Measurements from ENCODE around the gene DNM3.

The DNM3 gene

GRCh38 chr1:172443666-172444453 is 602.6 kb downstream of the DNM3 start, which contains the start of gene PIGC:
Gene PIGC (minus strand): TSS chr1:172444069. CDS start chr1:172442622, 1,447 bp downstream.
- peak; percentile 99 for ATAC-seq
- TF ChIP-seq ZNF70 (CRISPR knock-in tag; IDR thresholded peaks at IDR 0.05): no peak
- TF ChIP-seq CSDC2 (CRISPR knock-in tag; IDR thresholded peaks at IDR 0.05): no peak
- no peak for TF ChIP-seq BACH2 (CRISPR knock-in tag; IDR thresholded peaks at IDR 0.05; ENCODE audit: borderline replicate concordance)
- no peak for TF ChIP-seq ZNF8 (CRISPR knock-in tag; IDR thresholded peaks at IDR 0.05)
- TF ChIP-seq ZC3H10 (CRISPR knock-in tag; IDR thresholded peaks at IDR 0.05): no peak
- no peak for TF ChIP-seq SNAI2 (CRISPR knock-in tag; IDR thresholded peaks at IDR 0.05)
- TF ChIP-seq CSRNP3 (CRISPR knock-in tag; IDR thresholded peaks at IDR 0.05): no peak

GRCh38 chr1:172446547-172446946 is 605.2 kb downstream of the DNM3 start:
- no peak for ATAC-seq
- no peak for TF ChIP-seq ZNF565 (CRISPR knock-in tag; conservative IDR thresholded peaks at IDR 0.05; ENCODE audit: low read depth)
- no peak for TF ChIP-seq TOX (CRISPR knock-in tag; IDR thresholded peaks at IDR 0.05; ENCODE audit: borderline replicate concordance)
- TF ChIP-seq ISL1 (CRISPR knock-in tag; IDR thresholded peaks at IDR 0.05): no peak
- TF ChIP-seq RARB (CRISPR knock-in tag; IDR thresholded peaks at IDR 0.05): no peak
- TF ChIP-seq ZNF70 (CRISPR knock-in tag; IDR thresholded peaks at IDR 0.05): no peak
- no peak for TF ChIP-seq PATZ1 (CRISPR knock-in tag; IDR thresholded peaks at IDR 0.05; ENCODE audit: borderline replicate concordance)
- TF ChIP-seq TCF4 (CRISPR knock-in tag; IDR thresholded peaks at IDR 0.05; ENCODE audit: borderline replicate concordance): no peak
- no peak for TF ChIP-seq ZFP30 (CRISPR knock-in tag; IDR thresholded peaks at IDR 0.05)
- no peak for TF ChIP-seq ZC3H10 (CRISPR knock-in tag; IDR thresholded peaks at IDR 0.05)
- no peak for TF ChIP-seq CSRNP3 (CRISPR knock-in tag; IDR thresholded peaks at IDR 0.05)
- no peak for TF ChIP-seq BACH2 (CRISPR knock-in tag; IDR thresholded peaks at IDR 0.05; ENCODE audit: borderline replicate concordance)
- no peak for TF ChIP-seq ZFP3 (CRISPR knock-in tag; IDR thresholded peaks at IDR 0.05)
- TF ChIP-seq CSDC2 (CRISPR knock-in tag; IDR thresholded peaks at IDR 0.05): no peak
- no peak for TF ChIP-seq GLIS3 (CRISPR knock-in tag; IDR thresholded peaks at IDR 0.05)
- TF ChIP-seq CREB5 (CRISPR knock-in tag; IDR thresholded peaks at IDR 0.05; ENCODE audit: low read depth): no peak
- no peak for TF ChIP-seq ZNF8 (CRISPR knock-in tag; IDR thresholded peaks at IDR 0.05)
- no peak for TF ChIP-seq ESRRG (CRISPR knock-in tag; IDR thresholded peaks at IDR 0.05)

- ATAC-seq: no peak
- TF ChIP-seq CSRNP3 (CRISPR knock-in tag; IDR thresholded peaks at IDR 0.05) (no peak), ZNF70 (CRISPR knock-in tag; IDR thresholded peaks at IDR 0.05) (no peak), CSDC2 (CRISPR knock-in tag; IDR thresholded peaks at IDR 0.05) (no peak), SNAI2 (CRISPR knock-in tag; IDR thresholded peaks at IDR 0.05) (no peak), TCF4 (CRISPR knock-in tag; IDR thresholded peaks at IDR 0.05; ENCODE audit: borderline replicate concordance) (no peak), PATZ1 (CRISPR knock-in tag; IDR thresholded peaks at IDR 0.05; ENCODE audit: borderline replicate concordance) (no peak), ZNF8 (CRISPR knock-in tag; IDR thresholded peaks at IDR 0.05) (no peak), CREB5 (CRISPR knock-in tag; IDR thresholded peaks at IDR 0.05; ENCODE audit: low read depth) (no peak), ZFP30 (CRISPR knock-in tag; IDR thresholded peaks at IDR 0.05) (no peak), GLIS3 (CRISPR knock-in tag; IDR thresholded peaks at IDR 0.05) (no peak), POU6F1 (CRISPR knock-in tag; IDR thresholded peaks at IDR 0.05; ENCODE audit: borderline replicate concordance, low read depth) (no peak), ISL1 (CRISPR knock-in tag; IDR thresholded peaks at IDR 0.05) (no peak), ZNF565 (CRISPR knock-in tag; conservative IDR thresholded peaks at IDR 0.05; ENCODE audit: low read depth) (no peak), RARB (CRISPR knock-in tag; IDR thresholded peaks at IDR 0.05) (no peak), ZFP3 (CRISPR knock-in tag; IDR thresholded peaks at IDR 0.05) (no peak), PPARA (CRISPR knock-in tag; IDR thresholded peaks at IDR 0.05; ENCODE audit: borderline replicate concordance) (no peak), TOX (CRISPR knock-in tag; IDR thresholded peaks at IDR 0.05; ENCODE audit: borderline replicate concordance) (no peak)
These were observed 606.3 kb downstream of the DNM3 start for GRCh38 chr1:172447641-172448040.

Data from SK-N-SH treated with all-trans-retinoic acid at 6 μM for 48 hours (cell line).